HG03039 (cell line): ENCODE data around the gene FGD1.

ENCODE experiments used
- ATAC-seq: cut with Tn5 transposase; IDR thresholded peaks from one replicate; pipeline ENCODE4 v1.9.1; 2021; ENCODE audit warnings: mild to moderate bottlenecking, moderate library complexity; ENCODE audit not compliant: unreplicated experiment

FGD1 gene

GRCh38 chrX:54411732-54412131 lies 84.3 kb downstream of the FGD1 start:
- ATAC-seq: no peak

DNA sequence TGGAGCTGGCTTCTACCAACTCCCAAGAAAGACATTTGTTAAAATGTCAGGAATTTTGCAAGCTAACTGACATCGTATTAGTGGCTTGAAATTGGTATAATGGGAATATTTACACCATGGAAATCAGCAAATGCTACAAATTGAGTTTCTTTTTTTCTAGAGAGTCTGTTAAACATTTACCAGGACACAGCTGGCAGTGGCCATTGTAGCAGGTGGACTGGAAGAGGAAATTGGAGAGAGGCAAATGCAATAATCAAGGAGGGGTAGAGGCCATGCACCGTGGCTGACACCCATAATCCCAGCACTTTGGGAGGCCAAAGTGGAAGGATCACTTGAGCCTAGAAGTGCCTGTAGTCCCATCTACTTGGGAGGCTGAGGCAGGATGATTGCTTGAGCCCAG lies 88.8 kb downstream of the FGD1 start:
- ATAC-seq: no peak

GRCh38 chrX:54397113-54397512 lies 98.9 kb downstream of the FGD1 start:
- ATAC-seq: no peak
